CD14-positive monocyte (primary cell): ENCODE measurements around the gene KAZALD1. TPM values are rescaled to one million over a fixed set of nuclear protein-coding genes. Genes with fewer than 3 reads are reported as not detected.

Source experiments
- DNase-seq, 3 donors: peaks; one replicate each; pipeline ENCODE4 v3.0.0-alpha.2; 2011 to 2022
- H2AFZ ChIP-seq: 2 replicates; pipeline ENCODE4 v1.6.0; 2012; ENCODE audit warnings: mild to moderate bottlenecking, low read depth, low read length, inconsistent platforms; ENCODE audit not compliant: insufficient read depth, poor library complexity, severe bottlenecking
- H3K27ac ChIP-seq, 2 donors: 1 replicate in 1 of 2; 2 replicates in 1 of 2; pipeline ENCODE4 v1.5.1; 2012 to 2013; ENCODE audit warnings: low read length in 2 of 2, control low read depth in 1 of 2, inconsistent platforms in 1 of 2, low read depth in 1 of 2, mild to moderate bottlenecking in 1 of 2
- H3K27me3 ChIP-seq, 2 donors: one replicate each; pipeline versions ENCODE4 v1.6.0 to v1.6.1; 2011 to 2013; ENCODE audit warnings: low read length in 2 of 2; ENCODE audit not compliant: control insufficient read depth in 2 of 2, insufficient read depth in 2 of 2
- H3K36me3 ChIP-seq, 2 donors: replicated peaks in 1 of 2; 1 replicate in 1 of 2; 2 replicates in 1 of 2; pipeline versions ENCODE4 v1.5.1 to v1.6.1; 2012 to 2013; ENCODE audit warnings: low read length in 2 of 2, control low read depth in 1 of 2, inconsistent platforms in 1 of 2, mild to moderate bottlenecking in 1 of 2; ENCODE audit not compliant: insufficient read depth in 2 of 2, control insufficient read depth in 1 of 2
- H3K4me1 ChIP-seq, 2 donors: 1 replicate in 1 of 2; 2 replicates in 1 of 2; pipeline versions ENCODE4 v1.5.1 to v1.6.1; 2012 to 2013; ENCODE audit warnings: low read length in 2 of 2, control low read depth in 1 of 2, inconsistent platforms in 1 of 2, mild to moderate bottlenecking in 1 of 2, moderate library complexity in 1 of 2; ENCODE audit not compliant: insufficient read depth in 2 of 2, control insufficient read depth in 1 of 2
- H3K4me2 ChIP-seq: replicated peaks from 2 replicates; pipeline ENCODE3; 2012; ENCODE audit warnings: low read length, moderate library complexity, mild to moderate bottlenecking; ENCODE audit not compliant: poor library complexity, severe bottlenecking; ENCODE audit errors: extremely low read depth
- H3K4me3 ChIP-seq, 3 experiments: fragments of 200-600 bp in 1 of 3; sonication (generic) in 1 of 3; replicated peaks in 1 of 3; 1 replicate in 2 of 3; 2 replicates in 1 of 3; pipeline ENCODE4 v1.5.1; 2011 to 2013; ENCODE audit warnings: low read length in 3 of 3, mild to moderate bottlenecking in 3 of 3, control low read depth in 2 of 3, low read depth in 2 of 3, inconsistent platforms in 1 of 3, moderate library complexity in 1 of 3
- H3K79me2 ChIP-seq: 2 replicates; pipeline ENCODE4 v1.6.0; 2012; ENCODE audit warnings: mild to moderate bottlenecking, control low read depth, inconsistent platforms, low read length, moderate library complexity; ENCODE audit not compliant: insufficient read depth
- H3K9ac ChIP-seq: 2 replicates; pipeline ENCODE4 v1.6.0; 2017; ENCODE audit warnings: low read length, mild to moderate bottlenecking; ENCODE audit not compliant: insufficient read depth, poor library complexity, severe bottlenecking
- H3K9me3 ChIP-seq, 2 donors: replicated peaks in 1 of 2; 1 replicate in 1 of 2; 2 replicates in 1 of 2; pipeline versions ENCODE4 v1.5.1 to v1.6.1; 2012 to 2013; ENCODE audit warnings: low read length in 2 of 2, control low read depth in 1 of 2; ENCODE audit not compliant: control insufficient read depth in 1 of 2, insufficient read depth in 1 of 2
- H4K20me1 ChIP-seq: 2 replicates; pipeline ENCODE4 v1.6.0; 2012; ENCODE audit warnings: mild to moderate bottlenecking, low read length, control low read depth, moderate library complexity; ENCODE audit not compliant: insufficient read depth
- H3K27ac Mint-ChIP-seq, 7 donors: one replicate each; pipeline ENCODE4 v1.8.0; 2020; ENCODE audit warnings: mild to moderate bottlenecking in 7 of 7, mixed read lengths in 7 of 7, moderate library complexity in 6 of 7, inconsistent platforms in 2 of 7
- H3K27me3 Mint-ChIP-seq, 3 donors: one replicate each; pipeline ENCODE4 v1.8.0; 2021 to 2022; ENCODE audit warnings: low read depth in 3 of 3, mild to moderate bottlenecking in 3 of 3, mixed read lengths in 3 of 3, moderate library complexity in 3 of 3, inconsistent platforms in 1 of 3
- H3K36me3 Mint-ChIP-seq, 2 donors: one replicate each; pipeline ENCODE4 v1.8.0; 2020; ENCODE audit warnings: mixed read lengths in 2 of 2, inconsistent platforms in 1 of 2, mild to moderate bottlenecking in 1 of 2
- H3K4me1 Mint-ChIP-seq: one replicate; pipeline ENCODE4 v1.8.0; 2020; ENCODE audit warnings: mild to moderate bottlenecking, mixed read lengths
- H3K4me3 Mint-ChIP-seq, 2 donors: one replicate each; pipeline ENCODE4 v1.8.0; 2020; ENCODE audit warnings: mild to moderate bottlenecking in 2 of 2, mixed read lengths in 2 of 2, moderate library complexity in 1 of 2
- H3K9me3 Mint-ChIP-seq, 7 donors: one replicate each; pipeline ENCODE4 v1.8.0; 2020 to 2022; ENCODE audit warnings: mixed read lengths in 7 of 7, mild to moderate bottlenecking in 6 of 7, moderate library complexity in 6 of 7, inconsistent platforms in 2 of 7
- WGBS: methylation state at CpG from one replicate; pipeline ENCODE4 v1.1.5; 2013; ENCODE audit warnings: missing lambda C conversion rate; ENCODE audit not compliant: insufficient coverage; 5-methylcytosine and 5-hydroxymethylcytosine counted together
- intact Hi-C, 2 donors: fragments of 100-400 bp; cut with micrococcal nuclease; formaldehyde crosslinking; loops; one replicate each; pipeline versions ENCODE4 v1.15.0 to v1.15.1; 2023
- polyA plus RNA-seq, 3 donors: library from polyadenylated mRNA; depleted of rRNA in 1 of 3; unstranded in 2 of 3; stranded (reverse) in 1 of 3; fragments of 300-500 nt in 2 of 3; fragments of >200 nt in 1 of 3; fragmentation: Illumina TruSeq in 2 of 3; gene quantifications; 1 replicate in 2 of 3; 2 replicates in 1 of 3; pipeline ENCODE4 v1.2.3, GENCODE V29; 2012 to 2021
- TF ChIP-seq, protein P1 (sequence below): fragments of 200-600 bp; IDR thresholded peaks from one replicate; pipeline ENCODE4 v1.8.0; 2022; ENCODE audit warnings: antibody characterized with exemption, mild to moderate bottlenecking

Gene KAZALD1
- polyA plus RNA-seq, 3 donors: 0.15 to 6.6 (median 0.53) TPM

DNA sequence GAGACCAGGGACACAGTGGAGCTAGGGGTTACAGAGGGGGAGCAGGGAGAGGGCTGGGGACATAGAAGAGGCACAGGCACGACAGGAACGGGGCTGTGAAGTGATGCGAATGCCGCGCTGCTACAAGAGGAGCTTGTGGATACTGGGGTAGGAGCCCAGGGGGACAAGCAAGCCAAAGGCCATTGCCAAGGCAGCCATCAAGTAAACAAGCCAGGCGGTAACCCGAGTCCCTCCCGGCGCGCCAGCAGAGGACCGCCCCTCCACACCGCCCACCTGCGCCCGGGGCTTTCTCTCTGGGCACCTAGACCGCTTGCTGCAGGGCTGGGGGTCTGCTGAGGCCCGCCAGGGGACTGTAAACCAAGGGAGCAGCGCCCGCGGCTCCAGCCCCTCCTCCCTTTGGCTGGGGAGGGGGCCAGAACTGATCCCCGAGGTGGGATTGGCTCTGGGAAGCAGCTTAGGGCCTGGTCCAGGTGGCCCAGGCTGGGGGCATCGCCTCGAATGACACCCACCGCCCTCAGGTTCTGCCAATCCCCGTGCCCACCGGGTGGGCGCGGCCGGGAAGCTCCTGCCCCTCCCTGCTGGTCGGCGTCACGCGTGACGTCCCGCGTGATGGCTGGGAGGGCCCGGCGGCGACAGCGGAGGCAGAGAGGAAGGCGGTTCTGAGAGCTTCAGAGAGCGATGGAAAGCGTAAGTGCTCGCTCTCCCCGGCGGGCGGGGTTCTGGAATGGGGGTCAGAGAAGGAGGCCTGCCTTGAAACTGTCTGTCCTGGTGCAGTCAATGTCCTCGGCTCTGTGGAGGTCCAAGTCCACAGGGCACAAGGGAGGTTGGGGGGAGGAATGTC, 29.8 kb upstream of the KAZALD1 start:
- Mint-ChIP-seq H3K4me1 (peaks cover 54% of the 10 kb centered on the region), H3K4me3 (peak overlapping the region; percentile 98 to 99), H3K36me3 (peaks cover 29 to 31% of the 10 kb centered on the region in 2 donors), H3K9me3 (peaks cover 0 to 1% (median 0%) of the 10 kb centered on the region in 7 donors), H3K27ac (peak overlapping the region; percentile 97 to 100 (median 99)), H3K27me3 (peaks cover 2 to 10% (median 6%) of the 10 kb centered on the region in 3 donors)
- Histone ChIP-seq H3K4me2 (peak overlapping the region; percentile 98), H3K9ac (peak overlapping the region; percentile 98), H3K4me1 (peaks cover 44 to 55% of the 10 kb centered on the region in 2 donors), H3K79me2 (peaks cover 7% of the 10 kb centered on the region), H2AFZ (peak overlapping the region; percentile 85), H4K20me1 (peaks cover 17% of the 10 kb centered on the region), H3K9me3 (no peaks in the 10 kb centered on the region), H3K4me3 (peak overlapping the region; percentile 58 to 96 (median 66)), H3K36me3 (peaks cover 23 to 27% of the 10 kb centered on the region in 2 donors), H3K27me3 (no peaks in the 10 kb centered on the region), H3K27ac (peak overlapping the region; percentile 90 to 100)
- intact Hi-C loops: no loop called here
- DNase-seq: peak; percentile 72 to 89 (median 76)
- TF ChIP-seq, protein P1, sequence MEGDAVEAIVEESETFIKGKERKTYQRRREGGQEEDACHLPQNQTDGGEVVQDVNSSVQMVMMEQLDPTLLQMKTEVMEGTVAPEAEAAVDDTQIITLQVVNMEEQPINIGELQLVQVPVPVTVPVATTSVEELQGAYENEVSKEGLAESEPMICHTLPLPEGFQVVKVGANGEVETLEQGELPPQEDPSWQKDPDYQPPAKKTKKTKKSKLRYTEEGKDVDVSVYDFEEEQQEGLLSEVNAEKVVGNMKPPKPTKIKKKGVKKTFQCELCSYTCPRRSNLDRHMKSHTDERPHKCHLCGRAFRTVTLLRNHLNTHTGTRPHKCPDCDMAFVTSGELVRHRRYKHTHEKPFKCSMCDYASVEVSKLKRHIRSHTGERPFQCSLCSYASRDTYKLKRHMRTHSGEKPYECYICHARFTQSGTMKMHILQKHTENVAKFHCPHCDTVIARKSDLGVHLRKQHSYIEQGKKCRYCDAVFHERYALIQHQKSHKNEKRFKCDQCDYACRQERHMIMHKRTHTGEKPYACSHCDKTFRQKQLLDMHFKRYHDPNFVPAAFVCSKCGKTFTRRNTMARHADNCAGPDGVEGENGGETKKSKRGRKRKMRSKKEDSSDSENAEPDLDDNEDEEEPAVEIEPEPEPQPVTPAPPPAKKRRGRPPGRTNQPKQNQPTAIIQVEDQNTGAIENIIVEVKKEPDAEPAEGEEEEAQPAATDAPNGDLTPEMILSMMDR: no peak
- WGBS: 0% methylated on average over 44 of the region's 47 CpGs

DNA sequence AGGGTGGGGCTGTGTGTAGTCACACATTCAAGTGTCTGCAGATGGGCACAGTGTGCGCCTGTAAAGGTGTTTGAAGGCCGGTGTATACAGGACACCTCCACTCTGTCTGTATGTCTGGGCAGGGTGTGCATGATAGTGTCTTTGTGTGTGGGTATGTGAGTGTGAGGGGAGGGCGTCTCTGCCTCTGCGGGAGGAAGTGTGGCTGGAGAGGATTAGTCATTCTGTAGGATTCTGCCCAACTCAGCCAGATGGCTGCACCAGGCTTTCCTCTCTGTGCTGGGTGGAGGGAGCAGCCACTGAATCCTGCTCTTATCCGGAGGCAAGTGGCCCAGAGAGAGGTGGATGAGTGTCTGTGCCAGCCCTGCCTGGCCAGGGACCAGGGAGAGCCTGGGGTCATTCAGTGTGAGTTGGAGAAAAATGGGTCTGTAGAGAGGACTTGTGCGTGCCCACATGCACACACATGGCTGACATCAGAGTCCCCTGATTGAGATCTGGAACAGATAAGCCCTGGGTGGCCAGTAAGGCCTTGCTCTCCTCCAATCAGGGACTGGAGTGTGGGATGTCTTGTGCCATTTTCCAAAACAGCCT, 29.1 kb upstream of the KAZALD1 start:
- peak; percentile 82 to 83 (median 82) for DNase-seq
- H3K36me3 Mint-ChIP-seq: peaks cover 36 to 38% of the 10 kb centered on the region in 2 donors
- H3K9me3 Mint-ChIP-seq: peaks cover 0 to 1% (median 0%) of the 10 kb centered on the region in 7 donors
- intact Hi-C loops: no loop called here
- Histone ChIP-seq H2AFZ (peak overlapping the region; percentile 85), H3K27me3 (no peaks in the 10 kb centered on the region), H3K9me3 (no peaks in the 10 kb centered on the region), H4K20me1 (peaks cover 17% of the 10 kb centered on the region), H3K27ac (peak overlapping the region; percentile 90 to 100), H3K36me3 (peaks cover 31 to 34% of the 10 kb centered on the region in 2 donors), H3K79me2 (peaks cover 7% of the 10 kb centered on the region), H3K4me1 (peaks cover 40 to 54% of the 10 kb centered on the region in 2 donors), H3K4me3 (peak overlapping the region; percentile 58 to 96 (median 66)), H3K4me2 (peak overlapping the region; percentile 98), H3K9ac (peak overlapping the region; percentile 98)
- peaks cover 47% of the 10 kb centered on the region for H3K4me1 Mint-ChIP-seq
- peak overlapping the region; percentile 97 to 100 (median 99) for H3K27ac Mint-ChIP-seq
- H3K27me3 Mint-ChIP-seq: peaks cover 2 to 7% (median 6%) of the 10 kb centered on the region in 3 donors
- peak overlapping the region; percentile 98 to 99 for H3K4me3 Mint-ChIP-seq
- TF ChIP-seq, protein P1: no peak
- 0% methylated on average over 5 of the region's 6 CpGs for WGBS
